GM19240 (cell line): ENCODE results near the gene EBF3.

ENCODE experiments used
- DNase-seq: peaks from one replicate; pipeline ENCODE4 v3.0.0; 2011; ENCODE audit warnings: low spot score; ENCODE audit not compliant: insufficient read length

Gene EBF3

GRCh38 chr10:129959544-129960480, 4.3 kb downstream of the EBF3 start:
- no peak for DNase-seq

- no peak for DNase-seq
Measured at GRCh38 chr10:129958629-129959543, 5.2 kb downstream of the EBF3 start.

- DNase-seq, result no peak
Measured at GRCh38 chr10:129958148-129958628, 5.9 kb downstream of the EBF3 start.

- no peak for DNase-seq
Measured at GRCh38 chr10:129956876-129957673, 7.0 kb downstream of the EBF3 start.

- no peak for DNase-seq
Measured at GRCh38 chr10:129956286-129956670, 7.8 kb downstream of the EBF3 start.

DNA sequence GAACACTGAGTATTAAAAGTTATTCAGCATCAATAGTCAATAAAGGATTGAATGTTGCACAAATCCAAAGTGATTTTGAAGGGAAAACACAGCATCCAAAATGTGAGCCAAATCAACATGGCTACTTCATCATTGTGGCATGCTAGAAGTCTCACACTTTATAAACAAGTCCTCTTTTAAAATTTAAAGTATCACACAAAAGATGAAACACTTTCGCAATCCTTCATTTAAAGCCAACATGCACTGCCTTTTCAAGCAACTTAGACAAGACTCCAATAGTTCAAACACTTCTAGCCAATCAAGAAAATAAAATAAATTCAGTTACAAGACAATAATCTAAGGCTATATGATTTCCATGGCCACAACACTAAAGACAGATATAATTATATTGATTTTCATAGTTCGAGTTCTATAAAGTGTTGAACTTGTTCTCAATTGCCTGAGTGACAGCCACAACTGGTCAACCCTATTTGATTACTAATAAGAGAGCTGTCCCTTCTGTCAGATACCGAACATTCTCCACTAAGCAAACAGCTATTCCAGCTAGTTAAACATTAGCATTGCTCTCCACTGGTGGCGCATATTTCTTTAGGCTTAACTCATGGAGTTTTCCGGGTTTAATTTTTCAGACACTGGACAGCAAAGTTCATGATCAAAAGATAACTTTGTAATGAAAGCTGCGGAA, 8.3 kb downstream of the EBF3 start:
- no peak for DNase-seq

GRCh38 chr10:129954492-129955315, 9.4 kb downstream of the EBF3 start:
- DNase-seq, result no peak

DNA sequence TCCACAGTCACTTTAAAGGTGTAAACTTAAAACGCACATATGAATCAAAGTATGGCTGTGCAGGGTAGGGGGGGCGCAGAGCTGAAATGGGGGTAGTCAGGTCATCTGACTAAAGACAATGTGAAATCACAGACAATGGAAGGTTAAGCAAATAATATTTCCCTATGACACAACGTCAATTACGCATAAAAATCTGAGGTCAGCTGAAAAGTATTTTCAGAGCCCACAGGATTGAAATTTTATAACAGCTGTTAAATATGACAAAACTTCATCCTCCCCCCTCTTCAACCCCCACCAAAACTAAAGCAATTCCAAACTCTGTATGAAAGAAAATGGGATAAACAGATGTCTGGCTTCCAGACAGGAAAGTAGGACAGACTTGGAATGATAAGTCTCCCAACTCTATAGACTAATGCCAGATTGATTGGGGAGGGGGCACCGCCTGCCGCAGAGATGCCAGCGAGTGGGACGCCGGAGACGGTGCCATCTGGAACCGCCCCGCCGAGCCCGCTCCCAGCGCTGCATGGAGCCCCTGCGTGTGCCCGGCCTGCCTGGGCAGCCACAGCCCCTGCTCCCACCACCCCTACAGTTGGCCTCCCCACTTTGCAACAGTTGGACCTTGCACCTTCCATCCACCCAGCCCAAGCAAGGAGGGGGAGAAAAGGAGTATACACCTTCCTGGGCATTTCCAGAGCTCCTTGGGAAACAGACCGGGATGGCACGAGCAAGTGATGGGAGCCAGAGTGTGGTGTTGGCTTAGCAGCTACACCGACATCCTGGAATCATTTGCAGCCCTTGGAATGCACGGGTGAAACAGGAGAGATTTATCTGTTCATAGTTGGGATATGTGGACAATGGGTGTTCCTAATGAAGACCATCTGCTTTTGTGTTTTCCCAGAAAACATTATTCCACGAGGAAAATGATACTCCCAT, 10.7 kb downstream of the EBF3 start:
- no peak for DNase-seq

DNA sequence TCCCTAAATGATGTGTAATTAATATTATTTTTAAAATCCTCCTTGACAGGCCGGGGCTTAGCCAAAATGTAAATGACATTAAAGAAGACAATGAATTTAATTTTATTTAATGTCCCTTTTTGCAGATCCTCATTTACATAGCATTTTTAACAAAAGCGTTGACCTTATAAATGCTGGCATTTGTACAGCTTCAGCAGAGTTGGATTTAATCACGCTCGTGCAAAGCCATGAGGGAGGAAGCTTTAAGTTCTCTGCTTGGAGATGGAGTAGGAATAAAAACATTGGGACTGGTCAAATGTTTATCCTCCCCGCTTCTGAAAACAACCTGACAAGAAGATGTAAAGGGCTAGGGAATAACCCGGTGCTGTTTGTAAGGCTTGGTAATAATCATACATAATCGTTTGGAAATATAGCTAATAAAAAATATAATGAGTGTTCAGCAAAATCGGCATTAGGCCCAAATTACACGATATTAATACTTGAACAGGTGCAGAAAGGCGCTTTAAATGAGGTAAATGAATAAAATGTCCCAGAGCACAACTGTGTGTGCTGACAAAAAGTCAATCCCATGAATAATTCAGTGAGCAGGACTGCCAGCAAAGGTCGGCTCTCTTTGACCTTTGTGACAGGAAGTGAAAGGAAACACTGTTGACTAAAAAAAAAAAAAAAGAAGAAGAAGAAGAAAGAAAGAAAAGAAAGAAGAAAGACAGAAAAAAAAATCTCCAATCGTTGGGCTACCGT, 11.5 kb downstream of the EBF3 start:
- DNase-seq, result no peak

GRCh38 chr10:129951970-129952265, 12.2 kb downstream of the EBF3 start:
- no peak for DNase-seq

GRCh38 chr10:129951101-129951969, 12.7 kb downstream of the EBF3 start:
- no peak for DNase-seq

DNA sequence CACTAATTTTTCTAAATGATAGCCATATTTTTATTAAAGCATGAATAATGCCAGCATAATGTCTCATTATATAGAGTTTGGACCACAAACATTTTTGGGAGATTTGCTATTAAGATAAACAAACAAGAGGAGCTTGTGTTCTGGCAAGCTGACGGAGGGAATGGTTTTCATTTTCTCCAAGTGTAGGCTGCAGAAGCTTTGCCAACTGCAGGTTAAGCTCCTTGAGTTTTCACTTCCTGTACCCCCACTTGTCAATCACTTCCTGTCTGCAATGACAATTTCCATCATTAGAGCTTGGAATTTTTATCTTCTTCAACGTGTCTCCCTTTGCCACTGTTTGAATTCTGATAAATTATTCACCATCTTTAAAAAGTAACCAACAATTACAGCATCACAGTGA, 13.4 kb downstream of the EBF3 start:
- no peak for DNase-seq

- no peak for DNase-seq
Measured at GRCh38 chr10:129949891-129950291, 14.2 kb downstream of the EBF3 start.

DNA sequence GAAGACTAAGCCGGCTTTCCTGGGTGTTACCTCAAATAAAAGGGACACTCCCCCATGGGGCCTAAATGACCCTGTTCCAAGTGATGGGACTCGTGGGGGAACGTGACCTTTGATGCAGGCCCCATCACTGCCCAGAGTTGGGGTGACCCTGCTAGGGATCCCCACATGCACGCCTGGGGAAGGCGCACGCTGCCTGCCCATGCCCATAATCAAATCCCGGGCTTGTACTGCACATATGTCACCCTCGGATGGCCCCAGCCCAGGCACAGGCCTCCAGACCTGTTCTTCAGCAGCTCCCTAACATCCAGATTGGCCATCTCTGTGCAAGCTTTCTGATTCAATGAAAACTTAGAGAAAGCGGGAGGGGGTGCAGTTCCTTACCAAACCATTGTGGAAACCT, 14.7 kb downstream of the EBF3 start:
- DNase-seq, result no peak

GRCh38 chr10:129946859-129947258, 17.2 kb downstream of the EBF3 start:
- no peak for DNase-seq

GRCh38 chr10:129945941-129946760, 17.9 kb downstream of the EBF3 start:
- DNase-seq, result no peak
